ENCODE measurements around the gene COL18A1.

- no peak for TF ChIP-seq NRF1 (conservative IDR thresholded peaks at IDR 0.05 in 1 of 2, IDR thresholded peaks at IDR 0.05 in 1 of 2)
- no peak for TF ChIP-seq CTCF (IDR thresholded peaks at IDR 0.05 in 2 of 3, conservative IDR thresholded peaks at IDR 0.05 in 1 of 3; ENCODE audit: insufficient read depth in 2 of 3, low read depth in 1 of 3, low read length in 3 of 3)
- TF ChIP-seq CC2D1A (IDR thresholded peaks at IDR 0.05): no peak
- no peak for TF ChIP-seq PREB (CRISPR knock-in tag; IDR thresholded peaks at IDR 0.05)
- no peak for TF ChIP-seq ZNF518B (CRISPR knock-in tag; IDR thresholded peaks at IDR 0.05)
Measured at GRCh38 chr21:45364468-45365185, 40.3 kb upstream of the COL18A1 start.
